SK-N-MC (cell line): ENCODE measurements around the gene PTPRM.

ENCODE experiments used
- EZH2 ChIP-seq: fragments of 200-600 bp; sonication (generic); IDR thresholded peaks from one replicate; pipeline ENCODE4 v1.6.1; 2017; ENCODE audit warnings: antibody characterized with exemption
- POLR2AphosphoS5 ChIP-seq: IDR thresholded peaks from 2 replicates; pipeline ENCODE4 v1.6.1; 2012; ENCODE audit warnings: mild to moderate bottlenecking, low read depth, low read length, borderline replicate concordance

DNA sequence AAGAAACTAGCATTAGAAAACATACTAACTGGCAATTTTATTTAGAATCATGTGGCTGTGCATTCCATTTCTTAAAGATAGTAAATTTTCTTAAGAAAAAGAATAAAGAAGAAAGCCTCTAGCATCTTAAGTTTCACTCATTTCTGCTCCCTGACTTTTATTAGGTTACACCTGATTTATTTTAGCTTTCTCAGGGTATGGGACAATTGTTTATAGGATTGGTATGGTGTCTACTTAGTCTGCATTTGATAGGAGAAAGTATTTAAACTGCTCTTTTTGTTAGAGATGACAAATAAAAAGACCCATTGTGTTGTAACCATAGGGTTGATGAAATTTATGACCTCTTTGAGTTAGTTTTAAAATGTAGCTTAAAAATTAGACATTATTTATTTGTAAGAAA lies 115.2 kb downstream of the PTPRM start:
- TF ChIP-seq EZH2 (no peak), POLR2AphosphoS5 (no peak)
